GM23338 (cell line): ENCODE measurements around the gene NTN4.

ENCODE experiments used
- CREB1 ChIP-seq: fragments of 250-450 bp; sonication (Bioruptor Pico); IDR thresholded peaks from 2 replicates; pipeline ENCODE4 v1.5.0; 2020; ENCODE audit warnings: low read depth, mild to moderate bottlenecking, moderate library complexity
- CTCF ChIP-seq, 2 experiments: fragments of 200-600 bp in 1 of 2; sonication (generic) in 1 of 2; conservative IDR thresholded peaks; 2 replicates each; pipeline versions ENCODE4 v1.5.1 to v1.6.1; 2016 to 2017; ENCODE audit warnings: antibody characterized with exemption in 2 of 2, low read depth in 2 of 2, mild to moderate bottlenecking in 2 of 2, moderate library complexity in 1 of 2
- ZNF462 ChIP-seq: fragments of 250-450 bp; sonication (Bioruptor Pico); IDR thresholded peaks from 2 replicates; pipeline ENCODE4 v1.5.0; 2020; ENCODE audit warnings: mild to moderate bottlenecking, moderate library complexity
- TF ChIP-seq, protein P1 (sequence below): IDR thresholded peaks from one replicate; pipeline ENCODE4 v1.6.1; 2018; ENCODE audit warnings: antibody characterized with exemption; ENCODE audit not compliant: unreplicated experiment

DNA sequence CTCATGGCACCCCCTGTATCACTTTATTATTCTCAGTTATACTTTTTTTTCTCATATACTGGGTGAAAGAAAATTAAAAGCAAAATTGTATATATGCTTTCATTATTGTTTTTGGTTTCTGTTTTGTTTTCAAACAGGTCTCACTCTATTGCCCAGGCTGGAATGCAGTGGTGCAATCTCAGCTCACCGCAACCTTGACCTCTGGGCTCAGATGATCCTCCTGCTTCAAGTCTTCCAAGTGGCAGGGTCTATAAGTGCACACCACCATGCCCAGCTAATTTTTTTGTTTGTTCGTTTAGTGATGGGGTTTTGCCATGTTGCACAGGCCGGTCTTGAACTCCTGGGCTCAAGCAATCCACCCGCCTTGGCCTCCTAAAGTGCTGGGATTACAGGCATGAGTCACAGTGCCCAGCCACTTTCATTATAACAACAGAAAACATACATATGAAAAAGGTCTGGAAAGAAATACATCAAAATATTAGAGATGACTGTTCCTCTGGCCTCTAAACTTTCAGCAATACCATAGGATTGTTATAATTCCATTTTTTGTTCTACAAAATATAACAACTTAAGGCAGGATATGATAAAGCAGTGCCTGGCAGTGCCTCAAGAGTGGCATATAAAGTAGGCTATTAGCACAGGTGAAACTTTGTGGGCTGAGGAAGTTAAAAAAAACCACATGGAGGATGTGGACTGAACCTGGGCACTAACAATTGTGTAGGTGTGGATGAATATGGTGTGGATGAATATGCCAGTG is 5.8 kb upstream of the NTN4 start:
- TF ChIP-seq, protein P1, sequence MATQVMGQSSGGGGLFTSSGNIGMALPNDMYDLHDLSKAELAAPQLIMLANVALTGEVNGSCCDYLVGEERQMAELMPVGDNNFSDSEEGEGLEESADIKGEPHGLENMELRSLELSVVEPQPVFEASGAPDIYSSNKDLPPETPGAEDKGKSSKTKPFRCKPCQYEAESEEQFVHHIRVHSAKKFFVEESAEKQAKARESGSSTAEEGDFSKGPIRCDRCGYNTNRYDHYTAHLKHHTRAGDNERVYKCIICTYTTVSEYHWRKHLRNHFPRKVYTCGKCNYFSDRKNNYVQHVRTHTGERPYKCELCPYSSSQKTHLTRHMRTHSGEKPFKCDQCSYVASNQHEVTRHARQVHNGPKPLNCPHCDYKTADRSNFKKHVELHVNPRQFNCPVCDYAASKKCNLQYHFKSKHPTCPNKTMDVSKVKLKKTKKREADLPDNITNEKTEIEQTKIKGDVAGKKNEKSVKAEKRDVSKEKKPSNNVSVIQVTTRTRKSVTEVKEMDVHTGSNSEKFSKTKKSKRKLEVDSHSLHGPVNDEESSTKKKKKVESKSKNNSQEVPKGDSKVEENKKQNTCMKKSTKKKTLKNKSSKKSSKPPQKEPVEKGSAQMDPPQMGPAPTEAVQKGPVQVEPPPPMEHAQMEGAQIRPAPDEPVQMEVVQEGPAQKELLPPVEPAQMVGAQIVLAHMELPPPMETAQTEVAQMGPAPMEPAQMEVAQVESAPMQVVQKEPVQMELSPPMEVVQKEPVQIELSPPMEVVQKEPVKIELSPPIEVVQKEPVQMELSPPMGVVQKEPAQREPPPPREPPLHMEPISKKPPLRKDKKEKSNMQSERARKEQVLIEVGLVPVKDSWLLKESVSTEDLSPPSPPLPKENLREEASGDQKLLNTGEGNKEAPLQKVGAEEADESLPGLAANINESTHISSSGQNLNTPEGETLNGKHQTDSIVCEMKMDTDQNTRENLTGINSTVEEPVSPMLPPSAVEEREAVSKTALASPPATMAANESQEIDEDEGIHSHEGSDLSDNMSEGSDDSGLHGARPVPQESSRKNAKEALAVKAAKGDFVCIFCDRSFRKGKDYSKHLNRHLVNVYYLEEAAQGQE = no peak
- TF ChIP-seq CTCF (conservative IDR thresholded peaks at IDR 0.05; ENCODE audit: low read depth in 2 of 2) (no peak), CREB1 (CRISPR knock-in tag) (no peak), ZNF462 (CRISPR knock-in tag) (no peak)
